ENCODE data around the gene OR12D2.

- no peak for TF ChIP-seq EZH2 (IDR thresholded peaks at IDR 0.05; ENCODE audit: insufficient read depth, poor library complexity, severe bottlenecking)
- no peak for TF ChIP-seq EZH2phosphoT487 (IDR thresholded peaks at IDR 0.05; ENCODE audit: insufficient read depth, low read depth)
Measured at GRCh38 chr6:29425075-29425474, 29.6 kb downstream of the OR12D2 start.
